Pulmonary artery endothelial cell (primary cell): ENCODE results near the gene TIGD6. TPM values are rescaled to one million over a fixed set of nuclear protein-coding genes. Genes with fewer than 3 reads are reported as not detected.
"Not testable (repeated sequence)": the region's sequence is repeated elsewhere in the genome, so short reads cannot be mapped to it uniquely, and the experiment has no call there.

Experiments
- DNase-seq: peaks from one replicate; pipeline ENCODE4 v3.0.0-alpha.2; 2011; ENCODE audit warnings: low read depth, low spot score
- total RNA-seq: library from RNA; depleted of rRNA; stranded (reverse); fragments of >200 nt; gene quantifications from 2 replicates; pipeline ENCODE4 v1.2.3, GENCODE V29; 2014

Gene TIGD6
- total RNA-seq = 5.0 and 5.6 TPM in 2 replicates

DNA sequence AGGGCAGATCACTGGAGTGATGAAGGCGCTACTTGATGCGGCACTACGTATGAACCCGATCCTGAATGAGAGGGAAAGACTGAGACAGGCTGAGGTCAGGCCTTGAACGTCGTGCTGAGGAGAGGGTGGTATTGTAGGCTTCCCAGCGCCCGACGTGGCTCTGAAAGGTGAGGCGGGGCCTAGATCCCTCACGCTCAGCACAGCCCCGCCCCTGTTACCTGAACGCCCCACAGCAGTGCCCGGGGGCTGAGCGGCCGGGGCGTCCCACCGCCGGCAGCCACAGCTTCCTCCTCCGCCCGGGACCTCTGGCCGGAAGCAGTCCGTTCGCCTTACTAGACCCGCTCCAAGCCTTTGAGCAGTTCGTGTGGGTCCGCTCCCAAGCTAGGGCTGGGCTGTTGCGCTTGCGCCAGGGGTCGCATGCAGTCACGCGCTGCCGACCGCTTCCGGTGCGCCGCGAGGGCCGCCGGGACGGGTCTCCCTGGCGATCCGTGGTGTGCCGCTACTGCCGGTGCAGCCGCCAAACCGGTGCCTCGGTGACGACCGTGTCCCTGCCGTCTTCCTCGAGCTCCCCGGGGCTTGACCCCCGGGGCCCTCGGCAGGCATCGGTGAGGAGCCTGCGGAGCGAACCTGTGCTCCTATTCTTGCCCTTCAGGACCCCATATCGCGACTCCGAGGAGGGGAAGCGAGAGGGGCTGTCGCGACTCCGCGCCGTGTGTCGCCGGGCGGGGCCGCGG is at the start of gene TIGD6, which contains the start of gene HMGXB3:
TSS of gene TIGD6 (minus strand) at position 399 of the 734 bp plus-strand sequence. CDS start 4,306 bp downstream, outside the sequence.
TSS of gene HMGXB3 (plus strand) at position 484 of the 734 bp plus-strand sequence. CDS start 4,114 bp downstream, outside the sequence.
- DNase-seq = peak; percentile 78

DNA sequence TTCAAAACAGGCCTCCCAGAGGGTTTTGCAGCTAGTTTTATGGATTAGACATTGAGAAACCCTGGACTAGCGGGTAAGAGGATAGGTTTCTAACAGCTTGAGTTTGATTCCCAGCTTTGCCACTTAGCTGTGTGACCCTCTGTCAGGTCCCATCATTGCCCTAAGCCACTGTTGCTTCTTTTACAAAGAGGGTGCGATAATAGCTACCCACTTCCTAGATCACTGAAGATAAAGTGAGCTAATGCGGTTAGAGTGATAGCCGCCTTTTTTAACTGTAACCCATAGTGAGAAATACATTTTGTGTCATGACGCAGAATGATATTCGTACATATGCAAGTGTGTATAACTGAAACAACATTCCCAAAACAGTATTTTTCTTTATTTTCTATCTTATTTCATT is 45.6 kb upstream of the TIGD6 start:
- DNase-seq = no peak

DNA sequence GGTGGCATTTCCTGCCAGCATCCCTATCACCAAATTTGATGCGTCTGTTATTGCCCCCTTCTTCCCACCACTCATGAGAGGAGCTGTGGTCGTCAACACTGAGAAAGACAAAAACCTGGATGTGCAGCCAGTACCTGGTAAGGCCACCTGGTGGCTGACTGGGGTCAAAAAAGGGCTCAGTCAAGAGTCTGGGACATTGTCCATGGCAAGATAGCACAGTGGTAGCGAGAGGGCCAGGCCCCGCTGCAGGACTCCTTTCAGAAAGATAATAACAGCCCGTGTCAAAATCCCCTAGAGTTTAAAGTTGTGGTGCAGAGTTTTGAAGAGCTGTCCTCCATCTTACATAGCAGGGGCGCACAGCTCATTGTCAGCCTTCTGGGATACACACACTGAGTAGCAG is 45.1 kb upstream of the TIGD6 start:
- no peak for DNase-seq

DNA sequence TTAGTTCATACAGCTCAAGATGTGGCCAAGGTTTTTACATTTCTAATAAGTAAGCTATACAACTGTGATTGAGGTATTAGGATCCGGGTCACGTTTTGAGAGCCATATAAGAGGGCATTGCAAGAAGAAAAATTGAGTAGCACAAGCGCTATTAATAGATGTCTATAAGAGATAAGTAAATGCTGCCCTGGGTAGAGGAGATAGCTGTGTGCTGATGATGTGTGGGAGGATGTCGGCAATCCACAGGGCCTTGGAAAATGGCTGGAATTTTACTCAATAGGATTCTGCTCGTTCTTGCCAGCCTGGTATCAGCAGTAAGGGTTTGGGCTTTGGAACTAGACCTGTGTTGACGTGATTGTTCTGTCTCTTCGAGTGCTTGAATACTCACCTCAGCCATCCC is 44.3 kb upstream of the TIGD6 start:
- no peak for DNase-seq

GRCh38 chr5:150044329-150044681 is 43.9 kb upstream of the TIGD6 start:
- DNase-seq = no peak

DNA sequence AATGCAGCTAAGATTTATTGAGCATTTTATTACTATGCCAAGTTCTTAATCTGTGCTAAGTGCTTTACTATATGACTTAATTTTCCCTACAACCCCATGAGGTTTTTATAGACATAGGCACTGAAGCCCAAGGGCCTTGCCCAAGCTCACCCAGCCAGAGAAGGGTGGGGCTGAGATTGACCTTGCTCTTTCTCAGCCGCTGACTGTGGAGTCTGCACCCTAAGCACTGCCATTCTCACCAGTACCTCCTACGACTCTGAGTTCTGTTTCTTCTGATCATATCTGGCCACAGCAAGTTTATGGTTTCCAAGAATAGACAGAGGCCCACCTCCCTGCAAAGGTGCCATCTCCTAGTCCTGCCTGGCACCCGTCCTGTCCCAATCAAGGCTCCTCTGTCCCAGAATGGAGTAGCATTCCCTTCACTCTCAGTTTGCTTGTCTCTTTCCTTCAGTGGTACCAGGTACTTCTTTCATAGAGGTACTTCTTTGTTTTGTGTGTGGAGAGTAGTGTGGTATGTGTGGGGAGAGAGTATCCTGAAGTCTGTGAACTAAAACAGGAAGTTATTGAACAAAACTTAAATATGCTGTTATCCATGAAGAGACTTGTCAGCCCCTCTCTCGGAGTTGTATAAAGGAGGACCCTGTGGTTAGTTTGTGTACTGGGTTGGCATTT is 43.3 kb upstream of the TIGD6 start:
- no peak for DNase-seq

- DNase-seq = no peak
Observed at GRCh38 chr5:150042459-150042858, 42.0 kb upstream of the TIGD6 start.

- no peak for DNase-seq
Observed at GRCh38 chr5:150038547-150038946, 38.1 kb upstream of the TIGD6 start.

DNA sequence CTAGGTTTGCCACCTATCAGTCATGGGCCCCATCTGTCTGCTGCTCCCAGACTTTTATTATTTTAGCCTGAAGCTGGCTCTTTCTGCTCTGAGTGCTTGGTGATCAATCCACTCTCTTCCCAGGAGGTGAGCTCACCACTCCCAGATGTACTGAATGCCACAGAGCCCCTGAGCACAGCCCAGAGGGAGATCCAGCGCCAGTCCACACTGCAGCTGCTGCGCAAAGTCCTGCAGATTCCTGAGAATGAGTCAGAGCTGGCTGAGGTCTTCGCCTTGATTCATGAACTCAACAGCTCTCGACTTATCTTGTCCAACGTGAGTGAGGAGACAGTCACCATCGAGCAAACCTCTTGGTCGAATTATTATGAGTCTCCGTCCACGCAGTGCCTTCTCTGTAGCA is 36.1 kb upstream of the TIGD6 start:
- DNase-seq = no peak

DNA sequence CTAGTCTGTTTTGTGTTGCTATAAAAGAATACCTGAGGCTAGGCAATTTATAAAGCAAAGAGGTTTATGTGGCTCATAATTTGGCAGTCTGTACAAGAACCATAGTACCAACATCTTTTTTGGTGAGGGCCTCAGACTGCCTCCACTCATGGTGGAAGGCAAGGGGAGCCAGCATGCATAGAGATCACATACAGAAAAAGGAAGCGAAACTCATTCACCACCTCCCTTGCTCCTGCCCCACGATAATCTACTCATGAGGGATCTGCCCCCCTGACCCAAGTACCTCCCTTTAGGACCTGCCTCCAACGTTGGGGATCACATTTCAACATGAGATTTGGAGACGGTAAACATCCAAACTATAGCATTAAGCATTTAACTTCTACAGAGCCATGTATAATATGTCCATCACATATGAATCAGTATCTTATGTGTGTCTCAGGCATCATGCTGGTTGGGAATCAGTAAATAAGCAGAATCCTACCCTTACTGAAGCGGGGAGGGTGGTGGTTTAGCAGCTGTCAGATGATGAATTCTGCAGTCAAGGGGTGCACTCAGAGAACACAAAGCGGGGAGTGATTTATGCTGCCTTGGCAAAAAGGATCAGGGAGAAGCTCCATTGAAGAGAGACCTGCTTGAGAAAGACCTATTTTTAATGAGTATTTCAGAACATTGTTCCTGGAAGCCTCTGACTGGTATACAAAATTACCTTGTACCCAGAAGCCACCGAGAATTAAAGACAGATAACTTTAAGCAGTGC is 34.9 kb upstream of the TIGD6 start:
- no peak for DNase-seq

DNA sequence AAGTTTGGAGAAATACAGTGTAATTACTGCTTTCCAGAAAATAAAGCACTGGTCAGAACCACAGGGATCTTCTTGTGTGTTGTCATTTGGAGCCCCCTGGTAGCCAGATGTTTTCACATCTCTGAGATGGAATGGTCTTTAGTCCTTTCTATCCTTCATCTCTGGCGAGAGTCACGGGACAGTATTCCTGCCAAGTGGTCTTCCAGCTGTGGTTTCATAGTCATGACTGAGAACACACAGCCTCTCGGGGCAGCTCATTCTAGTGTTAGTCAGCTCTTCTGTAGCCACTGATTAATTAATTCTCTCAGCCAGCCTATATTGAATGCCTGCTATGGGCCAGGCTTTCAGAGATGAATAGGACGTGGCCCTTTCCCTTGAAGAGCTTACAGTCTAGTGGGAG is 34.2 kb upstream of the TIGD6 start:
- DNase-seq = no peak

GRCh38 chr5:150033334-150033733 is 32.9 kb upstream of the TIGD6 start:
- DNase-seq = no peak

DNA sequence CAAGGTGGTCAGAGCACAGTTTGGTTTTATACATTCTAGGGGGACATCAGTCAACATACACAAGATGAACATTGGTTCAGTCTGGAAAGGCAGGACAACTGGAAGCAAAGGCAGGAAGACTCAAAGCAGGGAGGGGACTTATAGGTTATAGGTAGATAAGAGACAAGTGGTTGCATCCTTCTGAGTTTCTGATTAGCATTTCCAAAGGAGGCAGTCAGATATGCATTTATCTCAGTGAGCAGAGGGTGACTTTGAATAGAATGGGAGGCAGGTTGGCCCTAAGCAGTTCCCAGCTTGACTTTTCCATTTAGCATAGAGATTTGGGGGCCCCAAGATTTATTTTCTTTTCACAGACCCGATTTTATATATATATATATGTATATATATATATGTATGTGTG is 27.6 kb upstream of the TIGD6 start:
- not testable (repeated sequence) for DNase-seq

DNA sequence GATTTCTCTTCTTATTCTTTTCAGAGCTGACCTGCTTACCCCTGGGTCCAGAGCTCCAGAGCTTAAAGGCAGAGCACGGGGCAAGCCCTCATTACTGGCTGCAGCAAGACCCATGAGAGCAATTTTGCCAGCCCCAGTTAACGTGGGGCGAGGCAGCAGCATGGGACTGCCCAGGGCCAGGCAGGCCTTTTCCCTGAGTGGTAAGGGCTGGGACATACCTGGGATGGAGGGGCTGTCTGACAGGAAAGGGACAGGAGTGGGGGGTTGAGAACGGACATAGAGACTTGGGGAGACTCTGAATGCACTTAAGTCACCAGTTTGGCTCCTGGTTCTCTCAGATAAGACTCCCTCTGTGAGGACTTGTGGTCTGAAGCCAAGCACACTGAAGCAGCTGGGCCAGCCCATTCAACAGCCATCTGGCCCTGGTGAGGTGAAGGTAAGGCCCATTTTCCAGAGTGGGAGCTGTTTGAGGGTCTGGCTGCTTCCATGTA is 26.3 kb upstream of the TIGD6 start:
- no peak for DNase-seq

- DNase-seq = no peak
Observed at GRCh38 chr5:150024346-150024984, 24.0 kb upstream of the TIGD6 start.

DNA sequence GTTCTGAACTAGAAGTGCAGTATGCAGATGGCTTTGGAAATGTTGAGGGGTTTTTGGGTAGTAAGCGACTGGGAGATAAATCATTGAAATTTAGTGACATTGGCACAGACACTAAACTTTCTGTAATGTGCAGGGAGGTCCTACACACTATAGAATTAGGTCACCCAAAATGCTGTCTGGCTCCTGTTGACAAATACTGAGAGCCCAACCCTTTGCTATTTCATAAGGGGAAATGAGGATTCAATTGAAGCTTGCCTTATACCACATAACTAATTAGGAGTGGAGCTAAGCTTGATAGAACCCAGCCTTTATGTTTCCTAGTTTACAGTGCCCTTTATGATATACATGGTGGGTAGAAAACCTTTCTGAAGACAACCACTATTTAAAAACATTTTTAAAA is 22.7 kb upstream of the TIGD6 start:
- no peak for DNase-seq

- DNase-seq = no peak
Observed at GRCh38 chr5:150022681-150023080, 22.2 kb upstream of the TIGD6 start.

GRCh38 chr5:150022158-150022531 is 21.7 kb upstream of the TIGD6 start:
- peak; percentile 91 for DNase-seq

- peak; percentile 63 for DNase-seq
Observed at GRCh38 chr5:150021491-150022157, 21.2 kb upstream of the TIGD6 start.

GRCh38 chr5:150020249-150020648 is 19.8 kb upstream of the TIGD6 start:
- DNase-seq = no peak
